GM12875 (cell line): ENCODE results near the gene CD14.
"Not testable (repeated sequence)": the region's sequence is repeated elsewhere in the genome, so short reads cannot be mapped to it uniquely, and the experiment has no call there.

Source experiments
- H3K4me3 ChIP-seq: one replicate; pipeline ENCODE4 v1.5.1; 2011; ENCODE audit warnings: low read depth, low read length, control low read depth
- CTCF ChIP-seq: IDR thresholded peaks from 2 replicates; pipeline ENCODE4 v1.5.1; 2011; ENCODE audit warnings: low read depth, mild to moderate bottlenecking, control low read depth, inconsistent platforms, low read length, moderate library complexity, borderline replicate concordance; ENCODE audit not compliant: insufficient read depth

Gene CD14

GRCh38 chr5:140603734-140604133 is 29.2 kb downstream of the CD14 start:
- TF ChIP-seq CTCF, result no peak

GRCh38 chr5:140603446-140603698 is 29.6 kb downstream of the CD14 start:
- H3K4me3 ChIP-seq, result not testable (repeated sequence)

More at GRCh38 chr5:140603734-140604133, 29.2 kb downstream of the CD14 start:
- H3K4me3 ChIP-seq, result no peak overlapping the region

DNA sequence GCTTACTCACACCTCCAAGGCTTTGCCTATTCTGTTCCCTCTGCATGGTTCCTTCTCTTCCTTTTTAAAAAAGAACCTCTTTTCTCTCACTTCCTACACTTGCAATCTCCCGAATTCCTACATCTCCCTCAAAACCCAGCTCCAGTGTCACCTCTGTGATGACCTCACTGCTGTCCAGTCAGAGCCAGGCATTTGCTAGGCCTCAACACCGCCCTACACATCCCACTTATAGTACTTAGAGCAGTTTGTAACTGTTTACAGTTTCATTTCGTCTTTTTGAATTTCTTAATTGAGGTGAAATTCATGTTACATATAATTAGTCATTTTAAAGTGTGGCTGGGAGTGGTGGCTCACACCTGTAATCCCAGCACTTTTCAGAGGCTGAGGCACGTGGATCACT is 30.8 kb downstream of the CD14 start:
- no peak overlapping the region for H3K4me3 ChIP-seq
- no peak for TF ChIP-seq CTCF

- no peak for TF ChIP-seq CTCF
- no peak overlapping the region for H3K4me3 ChIP-seq
Measured at GRCh38 chr5:140600096-140600495, 32.9 kb downstream of the CD14 start.

DNA sequence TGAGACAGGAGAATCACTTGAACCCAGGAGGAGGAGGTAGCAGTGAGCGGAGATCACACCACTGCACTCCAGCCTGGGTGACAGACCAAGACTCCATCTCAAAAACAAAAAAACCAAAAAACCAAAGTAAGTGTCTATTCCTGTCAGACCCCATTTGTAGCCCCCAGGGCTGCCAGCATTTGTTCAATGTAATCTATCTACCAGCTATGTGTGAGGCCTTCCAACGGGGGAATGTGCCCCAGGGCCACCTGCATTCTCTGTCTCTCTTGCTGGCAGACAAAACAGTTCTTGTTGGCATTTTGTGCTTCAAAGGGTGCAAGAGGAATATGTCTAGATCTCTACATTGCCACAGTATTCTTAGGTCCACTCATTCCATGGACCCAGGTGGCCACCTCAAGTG is 34.1 kb downstream of the CD14 start:
- H3K4me3 ChIP-seq, result no peak overlapping the region
- TF ChIP-seq CTCF, result no peak

GRCh38 chr5:140596321-140596741 is 36.6 kb downstream of the CD14 start:
- TF ChIP-seq CTCF, result no peak
- H3K4me3 ChIP-seq, result no peak overlapping the region

DNA sequence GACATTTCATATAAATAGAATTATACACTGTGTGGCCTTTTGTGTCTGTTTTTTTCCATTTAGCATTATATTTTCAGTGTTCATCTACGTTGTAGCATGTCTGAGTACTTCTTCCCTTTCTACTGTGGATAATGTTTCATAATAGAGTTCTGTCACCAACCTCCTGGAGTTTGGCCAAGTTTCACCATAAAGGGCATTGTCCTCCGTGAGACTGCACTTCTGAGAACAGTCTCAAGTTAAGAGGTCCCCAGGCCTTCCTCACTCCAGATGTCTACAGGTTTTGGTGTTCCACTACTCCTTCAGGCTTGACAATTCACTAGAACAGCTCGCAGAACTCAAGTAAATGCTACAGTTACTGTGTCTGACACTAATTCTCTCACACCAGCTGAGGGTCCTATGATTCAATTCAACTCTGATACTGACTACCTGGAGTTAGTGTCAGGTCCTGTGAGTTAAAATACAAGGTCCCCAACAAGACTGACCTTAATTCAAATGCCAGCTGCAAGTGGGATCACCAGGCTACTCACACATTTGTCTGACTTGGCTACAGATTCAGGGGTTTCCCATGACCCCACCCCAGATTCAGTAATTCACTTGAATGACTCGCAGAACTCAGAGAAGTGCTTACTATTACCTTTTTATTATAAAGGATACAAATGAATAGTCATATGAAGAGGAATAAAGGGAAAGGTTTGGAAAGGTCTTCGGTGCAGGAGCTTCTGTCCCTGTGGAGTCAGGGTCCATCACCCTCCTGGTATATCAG is 37.3 kb downstream of the CD14 start:
- TF ChIP-seq CTCF, result no peak

GRCh38 chr5:140594169-140594568 is 38.8 kb downstream of the CD14 start:
- TF ChIP-seq CTCF, result no peak

More for the DNA sequence above, 37.3 kb downstream of the CD14 start:
- H3K4me3 ChIP-seq, result no peak overlapping the region

GRCh38 chr5:140593070-140593469 is 39.9 kb downstream of the CD14 start:
- H3K4me3 ChIP-seq, result not testable (repeated sequence)

More at GRCh38 chr5:140594169-140594568, 38.8 kb downstream of the CD14 start:
- H3K4me3 ChIP-seq, result no peak overlapping the region
